H9 (cell line): ENCODE results near the gene URB1. TPM values are rescaled to one million over a fixed set of nuclear protein-coding genes. Genes with fewer than 3 reads are reported as not detected.
A peak's percentile ranks its signal among the peaks of the same experiment; 100 is the strongest.

Source experiments
- DNase-seq: peaks from one replicate; pipeline ENCODE4 v3.0.0-alpha.2; 2017
- H2AFZ ChIP-seq: one replicate; pipeline ENCODE4 v1.6.1; 2013; ENCODE audit warnings: mild to moderate bottlenecking, low read length, control low read depth, moderate library complexity
- H2AK5ac ChIP-seq: 2 replicates; pipeline ENCODE4 v1.6.1; 2013; ENCODE audit warnings: low read length, control low read depth, mixed read lengths; ENCODE audit not compliant: insufficient read length
- H2BK120ac ChIP-seq: one replicate; pipeline ENCODE4 v1.6.1; 2013; ENCODE audit warnings: low read depth, mild to moderate bottlenecking, low read length, control low read depth, inconsistent platforms; ENCODE audit not compliant: poor library complexity, severe bottlenecking
- H2BK12ac ChIP-seq: 2 replicates; pipeline ENCODE4 v1.6.1; 2013; ENCODE audit warnings: low read length, control low read depth, mixed read lengths, low read depth; ENCODE audit not compliant: insufficient read length
- H2BK15ac ChIP-seq: 2 replicates; pipeline ENCODE4 v1.6.1; 2013; ENCODE audit warnings: low read depth, low read length, control low read depth
- H2BK20ac ChIP-seq: one replicate; pipeline ENCODE4 v1.6.1; 2013; ENCODE audit warnings: low read depth, mild to moderate bottlenecking, low read length, control low read depth, inconsistent platforms; ENCODE audit not compliant: poor library complexity, severe bottlenecking
- H2BK5ac ChIP-seq: 2 replicates; pipeline ENCODE4 v1.6.1; 2013; ENCODE audit warnings: low read length, control low read depth, mixed read lengths; ENCODE audit not compliant: insufficient read length
- H3K14ac ChIP-seq: 2 replicates; pipeline ENCODE4 v1.6.1; 2013; ENCODE audit warnings: low read length, control low read depth; ENCODE audit not compliant: insufficient read depth
- H3K18ac ChIP-seq: 2 replicates; pipeline ENCODE4 v1.6.1; 2013; ENCODE audit warnings: low read depth, mild to moderate bottlenecking, mixed read lengths, low read length, control low read depth; ENCODE audit not compliant: insufficient read length
- H3K23ac ChIP-seq: 2 replicates; pipeline ENCODE4 v1.6.1; 2013; ENCODE audit warnings: low read length, control low read depth, mixed read lengths, low read depth; ENCODE audit not compliant: insufficient read length
- H3K23me2 ChIP-seq: 2 replicates; pipeline ENCODE4 v1.6.1; 2013; ENCODE audit warnings: low read depth, mild to moderate bottlenecking, mixed read lengths, low read length, control low read depth; ENCODE audit not compliant: insufficient read length, poor library complexity, severe bottlenecking
- H3K27ac ChIP-seq: 2 replicates; pipeline ENCODE4 v1.5.1; 2013; ENCODE audit warnings: low read length, control low read depth, mixed read lengths, low read depth; ENCODE audit not compliant: insufficient read length
- H3K27me3 ChIP-seq: 2 replicates; pipeline ENCODE4 v1.6.1; 2013; ENCODE audit warnings: low read length, control low read depth, inconsistent platforms; ENCODE audit not compliant: insufficient read depth
- H3K4ac ChIP-seq: 2 replicates; pipeline ENCODE4 v1.6.1; 2013; ENCODE audit warnings: low read depth, mild to moderate bottlenecking, control low read depth, inconsistent platforms, low read length, moderate library complexity
- H3K4me1 ChIP-seq: 2 replicates; pipeline ENCODE4 v1.6.1; 2013; ENCODE audit warnings: low read length, control low read depth, inconsistent platforms; ENCODE audit not compliant: insufficient read depth
- H3K4me2 ChIP-seq: 2 replicates; pipeline ENCODE4 v1.6.1; 2013; ENCODE audit warnings: low read length, control low read depth, mixed read lengths; ENCODE audit not compliant: insufficient read length, insufficient read depth
- H3K56ac ChIP-seq: 2 replicates; pipeline ENCODE4 v1.6.1; 2013; ENCODE audit warnings: low read depth, mild to moderate bottlenecking, mixed read lengths, low read length, control low read depth; ENCODE audit not compliant: insufficient read length
- H3K79me1 ChIP-seq: 2 replicates; pipeline ENCODE4 v1.6.1; 2013; ENCODE audit warnings: low read depth, mild to moderate bottlenecking, moderate library complexity, low read length, control low read depth, inconsistent platforms; ENCODE audit not compliant: insufficient read depth, poor library complexity, severe bottlenecking
- H3K79me2 ChIP-seq: 2 replicates; pipeline ENCODE4 v1.6.1; 2013; ENCODE audit warnings: low read length, control low read depth, inconsistent platforms; ENCODE audit not compliant: insufficient read depth
- H3K9ac ChIP-seq: 2 replicates; pipeline ENCODE4 v1.6.1; 2013; ENCODE audit warnings: low read length, control low read depth, mixed read lengths; ENCODE audit not compliant: insufficient read length; ENCODE audit errors: extremely low read depth
- H3K9me3 ChIP-seq: one replicate; pipeline ENCODE4 v1.6.1; 2013; ENCODE audit warnings: low read depth, low read length, inconsistent platforms; ENCODE audit not compliant: control insufficient read depth
- H3T11ph ChIP-seq: one replicate; pipeline ENCODE4 v1.6.1; 2013; ENCODE audit warnings: mild to moderate bottlenecking, low read length, control low read depth, inconsistent platforms
- H4K20me1 ChIP-seq: one replicate; pipeline ENCODE4 v1.6.1; 2013; ENCODE audit not compliant: control insufficient read depth, insufficient read length, insufficient read depth
- H4K5ac ChIP-seq: 2 replicates; pipeline ENCODE4 v1.6.1; 2013; ENCODE audit warnings: low read depth, mild to moderate bottlenecking, mixed read lengths, low read length, control low read depth; ENCODE audit not compliant: insufficient read length
- H4K8ac ChIP-seq: replicated peaks from 2 replicates; pipeline ENCODE4 v1.6.1; 2013; ENCODE audit warnings: low read length, control low read depth, mixed read lengths, low read depth; ENCODE audit not compliant: insufficient read length
- H4K91ac ChIP-seq: 2 replicates; pipeline ENCODE4 v1.6.1; 2013; ENCODE audit warnings: low read depth, mild to moderate bottlenecking, moderate library complexity, mixed read lengths, low read length, control low read depth; ENCODE audit not compliant: insufficient read length
- H3K27ac Mint-ChIP-seq, 3 experiments: 2 replicates in 2 of 3; 3 replicates in 1 of 3; pipeline ENCODE4 v1.8.0; 2020 to 2021; ENCODE audit warnings: mixed read lengths in 3 of 3, mild to moderate bottlenecking in 1 of 3, moderate library complexity in 1 of 3
- H3K27me3 Mint-ChIP-seq: 2 replicates; pipeline ENCODE4 v1.8.0; 2021; ENCODE audit warnings: low read depth, mild to moderate bottlenecking, moderate library complexity, mixed read lengths
- H3K36me3 Mint-ChIP-seq, 3 experiments: 2 replicates in 2 of 3; 3 replicates in 1 of 3; pipeline ENCODE4 v1.8.0; 2020 to 2021; ENCODE audit warnings: low read depth in 3 of 3, mixed read lengths in 3 of 3; ENCODE audit not compliant: insufficient read depth in 1 of 3
- H3K4me1 Mint-ChIP-seq, 2 experiments: 2 replicates each; pipeline ENCODE4 v1.8.0; 2020; ENCODE audit warnings: mixed read lengths in 2 of 2
- H3K4me3 Mint-ChIP-seq, 2 experiments: 2 replicates in 1 of 2; 3 replicates in 1 of 2; pipeline ENCODE4 v1.8.0; 2020 to 2021; ENCODE audit warnings: mild to moderate bottlenecking in 2 of 2, mixed read lengths in 2 of 2, moderate library complexity in 1 of 2
- H3K9me3 Mint-ChIP-seq, 2 experiments: 2 replicates in 1 of 2; 3 replicates in 1 of 2; pipeline ENCODE4 v1.8.0; 2020; ENCODE audit warnings: mild to moderate bottlenecking in 2 of 2, mixed read lengths in 2 of 2, moderate library complexity in 1 of 2
- WGBS: extraction: QIAGEN DNeasy Blood & Tissue Kit; methylation state at CpG from one replicate; pipeline ENCODE4 v1.1.7; 2013; ENCODE audit warnings: missing lambda C conversion rate, low lambda C conversion rate, mixed read lengths; ENCODE audit not compliant: insufficient read length; ENCODE audit errors: extremely low coverage; 5-methylcytosine and 5-hydroxymethylcytosine counted together
- total RNA-seq: library from RNA; stranded (reverse); gene quantifications from 2 replicates; pipeline ENCODE4 v1.2.1, GENCODE V29; 2021
- TF ChIP-seq, protein P1 (sequence below): fragments of 200-600 bp; sonication (generic); conservative IDR thresholded peaks from 3 replicates; pipeline ENCODE4 v1.8.0; 2021; ENCODE audit warnings: antibody characterized with exemption, mild to moderate bottlenecking

The URB1 gene
- total RNA-seq, 1 experiment from 2014 or later, result 23.5 TPM

DNA sequence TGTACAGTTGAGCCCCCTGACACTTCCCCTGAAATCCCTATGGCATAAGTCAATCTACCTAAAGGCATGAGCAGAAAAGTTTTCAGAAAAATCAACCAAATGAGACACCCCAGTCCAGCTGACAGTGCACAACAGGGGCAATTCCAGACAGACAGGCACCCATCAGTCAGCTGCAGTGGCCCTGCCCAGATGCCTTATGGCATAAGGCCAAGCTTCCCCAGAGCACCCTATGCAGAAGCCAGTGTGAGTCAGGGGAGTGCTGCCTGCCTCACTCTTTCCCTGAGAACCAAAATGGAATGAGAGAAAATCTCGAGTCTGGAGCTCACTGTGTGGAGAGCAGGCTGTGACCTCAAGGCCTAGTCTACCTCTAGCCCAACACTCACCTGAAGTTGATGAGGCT, 56.1 kb downstream of the URB1 start:
- Histone ChIP-seq H3K18ac (no peak overlapping the region), H2BK5ac (no peak overlapping the region), H3K14ac (no peak overlapping the region), H4K20me1 (no peaks in the 10 kb centered on the region), H3K23me2 (no peaks in the 10 kb centered on the region), H2BK120ac (no peak overlapping the region), H3K79me1 (no peaks in the 10 kb centered on the region), H4K8ac (no peak overlapping the region), H3K9ac (no peak overlapping the region), H3K4me1 (no peaks in the 10 kb centered on the region), H2BK20ac (no peak overlapping the region), H3K4me2 (no peak overlapping the region), H3T11ph (no peak overlapping the region), H2AK5ac (no peak overlapping the region), H2BK15ac (no peak overlapping the region), H3K27me3 (no peaks in the 10 kb centered on the region), H3K23ac (no peak overlapping the region), H2BK12ac (no peak overlapping the region), H4K5ac (no peak overlapping the region), H2AFZ (no peak overlapping the region), H3K27ac (no peak overlapping the region), H3K79me2 (no peaks in the 10 kb centered on the region), H3K56ac (no peak overlapping the region), H3K4ac (no peak overlapping the region), H4K91ac (no peak overlapping the region), H3K9me3 (no peaks in the 10 kb centered on the region)
- TF ChIP-seq, protein P1, sequence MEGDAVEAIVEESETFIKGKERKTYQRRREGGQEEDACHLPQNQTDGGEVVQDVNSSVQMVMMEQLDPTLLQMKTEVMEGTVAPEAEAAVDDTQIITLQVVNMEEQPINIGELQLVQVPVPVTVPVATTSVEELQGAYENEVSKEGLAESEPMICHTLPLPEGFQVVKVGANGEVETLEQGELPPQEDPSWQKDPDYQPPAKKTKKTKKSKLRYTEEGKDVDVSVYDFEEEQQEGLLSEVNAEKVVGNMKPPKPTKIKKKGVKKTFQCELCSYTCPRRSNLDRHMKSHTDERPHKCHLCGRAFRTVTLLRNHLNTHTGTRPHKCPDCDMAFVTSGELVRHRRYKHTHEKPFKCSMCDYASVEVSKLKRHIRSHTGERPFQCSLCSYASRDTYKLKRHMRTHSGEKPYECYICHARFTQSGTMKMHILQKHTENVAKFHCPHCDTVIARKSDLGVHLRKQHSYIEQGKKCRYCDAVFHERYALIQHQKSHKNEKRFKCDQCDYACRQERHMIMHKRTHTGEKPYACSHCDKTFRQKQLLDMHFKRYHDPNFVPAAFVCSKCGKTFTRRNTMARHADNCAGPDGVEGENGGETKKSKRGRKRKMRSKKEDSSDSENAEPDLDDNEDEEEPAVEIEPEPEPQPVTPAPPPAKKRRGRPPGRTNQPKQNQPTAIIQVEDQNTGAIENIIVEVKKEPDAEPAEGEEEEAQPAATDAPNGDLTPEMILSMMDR, result no peak
- Mint-ChIP-seq H3K27ac (peak overlapping the region; percentile 9 to 34 (median 13); a peak in 4 of 7 replicates), H3K36me3 (peaks cover 58 to 94% (median 88%) of the 10 kb centered on the region in 3 experiments; a peak in 6 of 7 replicates), H3K4me3 (no peak overlapping the region), H3K27me3 (no peaks in the 10 kb centered on the region), H3K9me3 (no peaks in the 10 kb centered on the region), H3K4me1 (peaks cover 15 to 17% of the 10 kb centered on the region in 2 experiments)
- WGBS, result no CpG with 5 or more reads among the region's 1 CpG
- no peak for DNase-seq
